ENCODE results near the gene LEF1. TPM values are rescaled to one million over a fixed set of nuclear protein-coding genes. Genes with fewer than 3 reads are reported as not detected.

LEF1 gene
- total RNA-seq, 4 donors from 2014 or later: 1.5 to 2.6 (median 2.4) TPM; not detected in 1

- TF ChIP-seq EP300 (IDR thresholded peaks at IDR 0.05) (no peak), CTCF (IDR thresholded peaks at IDR 0.05) (no peak), POLR2AphosphoS5 (IDR thresholded peaks at IDR 0.05) (no peak), POLR2A (IDR thresholded peaks at IDR 0.05) (no peak)
- H3K4me3 ChIP-seq: no peak overlapping the region
- no peaks in the 10 kb centered on the region for H3K27me3 ChIP-seq
- 47 to 56% methylated on average over 3 to 5 of the region's 5 CpGs for WGBS, 2 donors (ENCODE audit: low coverage in 1 of 2)
- no peak for ATAC-seq
- H3K4me1 ChIP-seq: no peaks in the 10 kb centered on the region
- no peaks in the 10 kb centered on the region for H3K9me3 ChIP-seq
- no peaks in the 10 kb centered on the region for H3K36me3 ChIP-seq
- H3K27ac ChIP-seq: no peak overlapping the region
These were observed 73.7 kb downstream of the LEF1 start for GRCh38 chr4:108094923-108095482.

GRCh38 chr4:108094131-108094530 is 74.6 kb downstream of the LEF1 start:
- no peak for TF ChIP-seq POLR2A (IDR thresholded peaks at IDR 0.05)
- TF ChIP-seq EP300 (IDR thresholded peaks at IDR 0.05): no peak
- no peak for TF ChIP-seq POLR2AphosphoS5 (IDR thresholded peaks at IDR 0.05)
- TF ChIP-seq CTCF (IDR thresholded peaks at IDR 0.05): no peak
- WGBS, 2 donors (ENCODE audit: low coverage in 1 of 2): 92% methylated on average over 2 of the region's 2 CpGs; no CpG with 5 or more reads in 1 of the 2 donors
- no peak for ATAC-seq

GRCh38 chr4:108092288-108092687 is 76.4 kb downstream of the LEF1 start:
- Histone ChIP-seq H3K36me3 (no peaks in the 10 kb centered on the region), H3K4me1 (no peaks in the 10 kb centered on the region), H3K9me3 (no peaks in the 10 kb centered on the region), H3K4me3 (no peak overlapping the region), H3K27ac (no peak overlapping the region), H3K27me3 (no peaks in the 10 kb centered on the region)
- TF ChIP-seq CTCF (IDR thresholded peaks at IDR 0.05): no peak
- TF ChIP-seq POLR2AphosphoS5 (IDR thresholded peaks at IDR 0.05): no peak
- TF ChIP-seq EP300 (IDR thresholded peaks at IDR 0.05): no peak
- no peak for TF ChIP-seq POLR2A (IDR thresholded peaks at IDR 0.05)
- ATAC-seq: no peak
- WGBS, 2 donors (ENCODE audit: low coverage in 1 of 2): 78 to 100% methylated on average over 1 to 2 of the region's 2 CpGs

More at GRCh38 chr4:108094131-108094530, 74.6 kb downstream of the LEF1 start:
- no peaks in the 10 kb centered on the region for H3K4me1 ChIP-seq
- H3K36me3 ChIP-seq: no peaks in the 10 kb centered on the region
- H3K27me3 ChIP-seq: no peaks in the 10 kb centered on the region
- H3K4me3 ChIP-seq: no peak overlapping the region
- H3K9me3 ChIP-seq: no peaks in the 10 kb centered on the region
- no peak overlapping the region for H3K27ac ChIP-seq

- WGBS, 2 donors (ENCODE audit: low coverage in 1 of 2): 89 to 92% methylated on average over 6 of the region's 6 CpGs
- H3K4me3 ChIP-seq: no peak overlapping the region
- no peaks in the 10 kb centered on the region for H3K27me3 ChIP-seq
- H3K27ac ChIP-seq: no peak overlapping the region
- no peaks in the 10 kb centered on the region for H3K9me3 ChIP-seq
- no peaks in the 10 kb centered on the region for H3K36me3 ChIP-seq
- no peak for TF ChIP-seq POLR2A (IDR thresholded peaks at IDR 0.05)
- no peak for TF ChIP-seq POLR2AphosphoS5 (IDR thresholded peaks at IDR 0.05)
- TF ChIP-seq EP300 (IDR thresholded peaks at IDR 0.05): no peak
- TF ChIP-seq CTCF (IDR thresholded peaks at IDR 0.05): no peak
- no peak for ATAC-seq
- H3K4me1 ChIP-seq: no peaks in the 10 kb centered on the region
These were observed 81.3 kb downstream of the LEF1 start for GRCh38 chr4:108087293-108087967.

- 94% methylated on average over 7 of the region's 16 CpGs; no CpG with 5 or more reads in 1 of the 2 donors for WGBS, 2 donors (ENCODE audit: low coverage in 1 of 2)
- H3K36me3 ChIP-seq: no peaks in the 10 kb centered on the region
These were observed 87.5 kb downstream of the LEF1 start for GRCh38 chr4:108081256-108081655.

More at GRCh38 chr4:108081256-108081655, 87.5 kb downstream of the LEF1 start:
- TF ChIP-seq EP300 (IDR thresholded peaks at IDR 0.05): no peak
- TF ChIP-seq POLR2A (IDR thresholded peaks at IDR 0.05): no peak
- TF ChIP-seq POLR2AphosphoS5 (IDR thresholded peaks at IDR 0.05): no peak
- no peak for TF ChIP-seq CTCF (IDR thresholded peaks at IDR 0.05)
- H3K27ac ChIP-seq: no peak overlapping the region
- H3K4me3 ChIP-seq: no peak overlapping the region
- H3K27me3 ChIP-seq: peaks cover 4% of the 10 kb centered on the region
- H3K9me3 ChIP-seq: no peaks in the 10 kb centered on the region
- no peak for ATAC-seq
- no peaks in the 10 kb centered on the region for H3K4me1 ChIP-seq
